Mesenchymal stem cell (in vitro differentiated cells and primary cell): Measurements from ENCODE around the gene UFM1.

Experiments
- DNase-seq: peaks from one replicate; pipeline ENCODE4 v3.0.0-alpha.2; 2013
- H2AFZ ChIP-seq: one replicate; pipeline ENCODE4 v1.6.1; 2013; ENCODE audit warnings: low read depth, mild to moderate bottlenecking, control low read depth, inconsistent platforms, low read length, moderate library complexity
- H2AK5ac ChIP-seq: 2 replicates; pipeline ENCODE4 v1.6.1; 2013; ENCODE audit warnings: low read length, moderate library complexity, mild to moderate bottlenecking, inconsistent platforms; ENCODE audit not compliant: severe bottlenecking
- H2BK120ac ChIP-seq: one replicate; pipeline ENCODE4 v1.6.1; 2013; ENCODE audit warnings: low read depth, mild to moderate bottlenecking, inconsistent platforms, low read length, moderate library complexity
- H2BK12ac ChIP-seq, 2 experiments: one replicate each; pipeline ENCODE4 v1.6.1; 2013; ENCODE audit warnings: inconsistent platforms in 2 of 2, low read length in 2 of 2, mild to moderate bottlenecking in 2 of 2, moderate library complexity in 2 of 2, control low read depth in 1 of 2
- H2BK15ac ChIP-seq: one replicate; pipeline ENCODE4 v1.6.1; 2013; ENCODE audit warnings: mild to moderate bottlenecking, low read depth, inconsistent platforms; ENCODE audit not compliant: poor library complexity, severe bottlenecking
- H2BK5ac ChIP-seq: 2 replicates; pipeline ENCODE4 v1.6.1; 2013; ENCODE audit warnings: low read depth, mild to moderate bottlenecking, low read length, control low read depth, inconsistent platforms; ENCODE audit not compliant: poor library complexity, severe bottlenecking
- H3K14ac ChIP-seq, 2 experiments: one replicate each; pipeline ENCODE4 v1.6.1; 2013; ENCODE audit warnings: inconsistent platforms in 2 of 2, low read length in 2 of 2, control low read depth in 1 of 2, mild to moderate bottlenecking in 1 of 2, moderate library complexity in 1 of 2
- H3K18ac ChIP-seq, 2 experiments: one replicate each; pipeline ENCODE4 v1.6.1; 2013; ENCODE audit warnings: inconsistent platforms in 2 of 2, low read length in 2 of 2, control low read depth in 1 of 2, low read depth in 1 of 2, mild to moderate bottlenecking in 1 of 2
- H3K23ac ChIP-seq, 2 experiments: one replicate each; pipeline ENCODE4 v1.6.1; 2013; ENCODE audit warnings: inconsistent platforms in 2 of 2, low read length in 2 of 2, mild to moderate bottlenecking in 2 of 2, moderate library complexity in 2 of 2, control low read depth in 1 of 2
- H3K27ac ChIP-seq: 2 replicates; pipeline ENCODE4 v1.5.1; 2013; ENCODE audit warnings: mild to moderate bottlenecking, moderate library complexity, low read length, control low read depth, inconsistent platforms; ENCODE audit not compliant: poor library complexity, severe bottlenecking
- H3K27me3 ChIP-seq, 2 experiments: 2 replicates each; pipeline versions ENCODE4 v1.6.1 to v1.7.0; 2013; ENCODE audit warnings: low read length in 2 of 2, mild to moderate bottlenecking in 2 of 2, moderate library complexity in 2 of 2, control low read depth in 1 of 2, inconsistent platforms in 1 of 2; ENCODE audit not compliant: control insufficient read depth in 1 of 2, insufficient read depth in 1 of 2
- H3K36me3 ChIP-seq, 2 experiments: 2 replicates each; pipeline versions ENCODE4 v1.6.1 to v1.7.0; 2013; ENCODE audit warnings: low read length in 2 of 2, control low read depth in 1 of 2, inconsistent platforms in 1 of 2, low read depth in 1 of 2, mild to moderate bottlenecking in 1 of 2; ENCODE audit not compliant: insufficient read depth in 2 of 2, control insufficient read depth in 1 of 2
- H3K4ac ChIP-seq, 2 experiments: one replicate each; pipeline ENCODE4 v1.6.1; 2013; ENCODE audit warnings: inconsistent platforms in 2 of 2, low read length in 2 of 2, mild to moderate bottlenecking in 2 of 2, moderate library complexity in 2 of 2, control low read depth in 1 of 2, low read depth in 1 of 2
- H3K4me1 ChIP-seq: 2 replicates; pipeline ENCODE4 v1.6.1; 2013; ENCODE audit warnings: low read depth, low read length, control low read depth; ENCODE audit not compliant: control insufficient read depth, insufficient read depth
- H3K4me2 ChIP-seq: 2 replicates; pipeline ENCODE4 v1.6.1; 2013; ENCODE audit warnings: low read length, mild to moderate bottlenecking, inconsistent platforms; ENCODE audit not compliant: poor library complexity, severe bottlenecking
- H3K4me3 ChIP-seq, 2 experiments: 2 replicates each; pipeline versions ENCODE4 v1.5.1 to v1.7.0; 2013; ENCODE audit warnings: low read length in 2 of 2, mild to moderate bottlenecking in 2 of 2, control low read depth in 1 of 2, low read depth in 1 of 2; ENCODE audit not compliant: insufficient read depth in 1 of 2
- H3K79me1 ChIP-seq: replicated peaks from 2 replicates; pipeline ENCODE4 v1.6.1; 2013; ENCODE audit warnings: mild to moderate bottlenecking, control low read depth, low read length, inconsistent platforms; ENCODE audit not compliant: poor library complexity, severe bottlenecking
- H3K9ac ChIP-seq: 2 replicates; pipeline ENCODE4 v1.7.0; 2013; ENCODE audit warnings: mild to moderate bottlenecking, low read length, moderate library complexity
- H3K9me3 ChIP-seq: 2 replicates; pipeline ENCODE4 v1.7.0; 2013; ENCODE audit warnings: mild to moderate bottlenecking, low read length; ENCODE audit not compliant: control insufficient read depth
- H4K8ac ChIP-seq: one replicate; pipeline ENCODE4 v1.6.1; 2013; ENCODE audit warnings: inconsistent platforms, mild to moderate bottlenecking, low read length, moderate library complexity
- H4K91ac ChIP-seq: one replicate; pipeline ENCODE4 v1.6.1; 2013; ENCODE audit warnings: mild to moderate bottlenecking, low read length, inconsistent platforms
- WGBS: methylation state at CpG from one replicate; pipeline ENCODE4 v1.1.7; 2013; ENCODE audit warnings: mixed read lengths; 5-methylcytosine and 5-hydroxymethylcytosine counted together

Gene UFM1

GRCh38 chr13:38409771-38410170 is 60.1 kb downstream of the UFM1 start:
- Histone ChIP-seq H3K9ac (no peak overlapping the region), H3K18ac (no peak overlapping the region), H3K9me3 (no peaks in the 10 kb centered on the region), H3K79me1 (no peaks in the 10 kb centered on the region), H4K91ac (no peak overlapping the region), H2BK12ac (no peak overlapping the region), H2BK15ac (no peak overlapping the region), H2AK5ac (no peak overlapping the region), H4K8ac (no peak overlapping the region), H3K36me3 (no peaks in the 10 kb centered on the region), H3K4me1 (no peaks in the 10 kb centered on the region), H2BK120ac (no peak overlapping the region), H3K14ac (no peak overlapping the region), H3K23ac (no peak overlapping the region), H3K4ac (no peak overlapping the region), H2AFZ (no peak overlapping the region), H3K4me3 (no peak overlapping the region), H2BK5ac (no peak overlapping the region), H3K4me2 (no peak overlapping the region), H3K27me3 (no peaks in the 10 kb centered on the region), H3K27ac (no peak overlapping the region)
- DNase-seq = no peak
- WGBS = no CpG with 5 or more reads among the region's 2 CpGs

- H3K79me1 ChIP-seq = no peaks in the 10 kb centered on the region
- H3K14ac ChIP-seq = no peak overlapping the region
- H3K36me3 ChIP-seq = no peaks in the 10 kb centered on the region
- no peak overlapping the region for H3K27ac ChIP-seq
- no peak overlapping the region for H2BK15ac ChIP-seq
- H2BK5ac ChIP-seq = no peak overlapping the region
- H3K9me3 ChIP-seq = no peaks in the 10 kb centered on the region
- no peak overlapping the region for H3K9ac ChIP-seq
- no peak for DNase-seq
- H4K91ac ChIP-seq = no peak overlapping the region
- H2AK5ac ChIP-seq = no peak overlapping the region
- H2BK120ac ChIP-seq = no peak overlapping the region
- H3K4me3 ChIP-seq = no peak overlapping the region
- H3K18ac ChIP-seq = no peak overlapping the region
- no peaks in the 10 kb centered on the region for H3K27me3 ChIP-seq
- H2BK12ac ChIP-seq = no peak overlapping the region
- H4K8ac ChIP-seq = no peak overlapping the region
- H3K23ac ChIP-seq = no peak overlapping the region
- H3K4me1 ChIP-seq = no peaks in the 10 kb centered on the region
- no peak overlapping the region for H3K4me2 ChIP-seq
- H3K4ac ChIP-seq = no peak overlapping the region
- 100% methylated on average over 1 of the region's 1 CpG for WGBS
- no peak overlapping the region for H2AFZ ChIP-seq
Observed at GRCh38 chr13:38412266-38412665, 62.6 kb downstream of the UFM1 start.
